ENCODE results near the gene SORL1-AS1.
A peak's percentile ranks its signal among the peaks of the same experiment; 100 is the strongest.

The SORL1-AS1 gene

DNA sequence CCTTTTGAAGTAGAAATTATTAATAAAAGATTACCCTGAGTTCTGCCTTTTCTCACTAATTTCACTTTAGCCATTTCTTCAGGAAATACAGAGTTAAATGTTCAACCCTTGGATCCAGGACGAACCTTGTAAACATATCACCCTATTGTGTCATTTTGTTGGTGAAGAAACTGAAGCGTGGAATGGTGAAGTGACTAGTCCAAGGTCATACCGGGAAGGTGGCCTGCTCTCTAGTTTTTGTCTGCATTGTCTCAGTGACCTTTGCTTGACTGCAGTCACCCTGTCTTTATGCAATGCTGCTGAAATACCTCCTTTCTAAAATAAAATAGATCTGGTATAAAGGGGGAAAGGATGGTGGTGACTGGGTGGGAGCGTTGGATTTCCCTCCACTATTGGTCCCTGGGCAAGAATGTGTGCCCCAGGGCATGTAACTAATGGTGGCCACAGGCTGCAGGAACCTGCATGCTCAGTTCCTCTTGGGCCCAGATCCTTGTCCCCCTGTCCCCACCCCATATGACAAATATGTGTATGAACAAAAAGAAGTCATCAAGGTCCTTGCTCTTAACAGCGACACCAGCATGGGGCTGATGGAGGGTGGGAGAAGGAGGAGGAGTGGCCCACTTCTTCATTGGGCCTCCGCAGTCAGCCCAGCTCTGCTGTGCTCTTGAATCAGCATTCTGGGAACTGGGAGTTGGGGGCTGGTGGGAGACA lies 977 bp upstream of the SORL1-AS1 start (continued):
- TF ChIP-seq, protein P1, sequence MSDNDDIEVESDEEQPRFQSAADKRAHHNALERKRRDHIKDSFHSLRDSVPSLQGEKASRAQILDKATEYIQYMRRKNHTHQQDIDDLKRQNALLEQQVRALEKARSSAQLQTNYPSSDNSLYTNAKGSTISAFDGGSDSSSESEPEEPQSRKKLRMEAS (IDR thresholded peaks at IDR 0.05; ENCODE audit: low read depth, low read length): no peak
- TF ChIP-seq BRCA1 (IDR thresholded peaks at IDR 0.05; ENCODE audit: low read depth, low read length) (no peak), SMARCA5 (IDR thresholded peaks at IDR 0.05) (no peak), CHD2 (IDR thresholded peaks at IDR 0.05; ENCODE audit: borderline replicate concordance, low read depth, low read length) (no peak), TCF12 (IDR thresholded peaks at IDR 0.05; ENCODE audit: low read depth, low read length) (no peak), ZNF217 (IDR thresholded peaks at IDR 0.05) (no peak), IKZF1 (conservative IDR thresholded peaks at IDR 0.05) (peak; percentile 25; the same call in 1 of the 2 replicates), ZNF622 (IDR thresholded peaks at IDR 0.05) (no peak), TARDBP (IDR thresholded peaks at IDR 0.05; ENCODE audit: borderline replicate concordance) (no peak), RCOR1 (conservative IDR thresholded peaks at IDR 0.05; ENCODE audit: low read depth, low read length) (no peak), POU2F2 (IDR thresholded peaks at IDR 0.05; ENCODE audit: borderline replicate concordance, low read depth, low read length) (peak; percentile 25; the same call in 1 of the 3 replicates), CBX5 (IDR thresholded peaks at IDR 0.05; ENCODE audit: low read depth) (no peak), SUZ12 (IDR thresholded peaks at IDR 0.05; ENCODE audit: unreplicated experiment) (no peak), EZH2 (IDR thresholded peaks at IDR 0.05; ENCODE audit: borderline replicate concordance, control insufficient read depth, low read depth, low read length) (no peak), ESRRA (IDR thresholded peaks at IDR 0.05; ENCODE audit: low read length) (no peak), RAD21 (IDR thresholded peaks at IDR 0.05; ENCODE audit: insufficient read depth, low read depth, low read length) (no peak), ZNF384 (IDR thresholded peaks at IDR 0.05; ENCODE audit: borderline replicate concordance, low read depth, low read length) (no peak)
- TF ChIP-seq, protein P2, sequence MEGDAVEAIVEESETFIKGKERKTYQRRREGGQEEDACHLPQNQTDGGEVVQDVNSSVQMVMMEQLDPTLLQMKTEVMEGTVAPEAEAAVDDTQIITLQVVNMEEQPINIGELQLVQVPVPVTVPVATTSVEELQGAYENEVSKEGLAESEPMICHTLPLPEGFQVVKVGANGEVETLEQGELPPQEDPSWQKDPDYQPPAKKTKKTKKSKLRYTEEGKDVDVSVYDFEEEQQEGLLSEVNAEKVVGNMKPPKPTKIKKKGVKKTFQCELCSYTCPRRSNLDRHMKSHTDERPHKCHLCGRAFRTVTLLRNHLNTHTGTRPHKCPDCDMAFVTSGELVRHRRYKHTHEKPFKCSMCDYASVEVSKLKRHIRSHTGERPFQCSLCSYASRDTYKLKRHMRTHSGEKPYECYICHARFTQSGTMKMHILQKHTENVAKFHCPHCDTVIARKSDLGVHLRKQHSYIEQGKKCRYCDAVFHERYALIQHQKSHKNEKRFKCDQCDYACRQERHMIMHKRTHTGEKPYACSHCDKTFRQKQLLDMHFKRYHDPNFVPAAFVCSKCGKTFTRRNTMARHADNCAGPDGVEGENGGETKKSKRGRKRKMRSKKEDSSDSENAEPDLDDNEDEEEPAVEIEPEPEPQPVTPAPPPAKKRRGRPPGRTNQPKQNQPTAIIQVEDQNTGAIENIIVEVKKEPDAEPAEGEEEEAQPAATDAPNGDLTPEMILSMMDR (IDR thresholded peaks at IDR 0.05 in 2 of 3, conservative IDR thresholded peaks at IDR 0.05 in 1 of 3; ENCODE audit: control insufficient read depth in 2 of 3, extremely low read depth in 1 of 3, insufficient read depth in 1 of 3, low read depth in 3 of 3, low read length in 3 of 3): no peak
- TF ChIP-seq, protein P3, sequence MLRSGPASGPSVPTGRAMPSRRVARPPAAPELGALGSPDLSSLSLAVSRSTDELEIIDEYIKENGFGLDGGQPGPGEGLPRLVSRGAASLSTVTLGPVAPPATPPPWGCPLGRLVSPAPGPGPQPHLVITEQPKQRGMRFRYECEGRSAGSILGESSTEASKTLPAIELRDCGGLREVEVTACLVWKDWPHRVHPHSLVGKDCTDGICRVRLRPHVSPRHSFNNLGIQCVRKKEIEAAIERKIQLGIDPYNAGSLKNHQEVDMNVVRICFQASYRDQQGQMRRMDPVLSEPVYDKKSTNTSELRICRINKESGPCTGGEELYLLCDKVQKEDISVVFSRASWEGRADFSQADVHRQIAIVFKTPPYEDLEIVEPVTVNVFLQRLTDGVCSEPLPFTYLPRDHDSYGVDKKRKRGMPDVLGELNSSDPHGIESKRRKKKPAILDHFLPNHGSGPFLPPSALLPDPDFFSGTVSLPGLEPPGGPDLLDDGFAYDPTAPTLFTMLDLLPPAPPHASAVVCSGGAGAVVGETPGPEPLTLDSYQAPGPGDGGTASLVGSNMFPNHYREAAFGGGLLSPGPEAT (IDR thresholded peaks at IDR 0.05; ENCODE audit: low read depth): 0 out of 2 replicates have a peak, but pooled peaks have one; percentile 11
- TF ChIP-seq, protein P4, sequence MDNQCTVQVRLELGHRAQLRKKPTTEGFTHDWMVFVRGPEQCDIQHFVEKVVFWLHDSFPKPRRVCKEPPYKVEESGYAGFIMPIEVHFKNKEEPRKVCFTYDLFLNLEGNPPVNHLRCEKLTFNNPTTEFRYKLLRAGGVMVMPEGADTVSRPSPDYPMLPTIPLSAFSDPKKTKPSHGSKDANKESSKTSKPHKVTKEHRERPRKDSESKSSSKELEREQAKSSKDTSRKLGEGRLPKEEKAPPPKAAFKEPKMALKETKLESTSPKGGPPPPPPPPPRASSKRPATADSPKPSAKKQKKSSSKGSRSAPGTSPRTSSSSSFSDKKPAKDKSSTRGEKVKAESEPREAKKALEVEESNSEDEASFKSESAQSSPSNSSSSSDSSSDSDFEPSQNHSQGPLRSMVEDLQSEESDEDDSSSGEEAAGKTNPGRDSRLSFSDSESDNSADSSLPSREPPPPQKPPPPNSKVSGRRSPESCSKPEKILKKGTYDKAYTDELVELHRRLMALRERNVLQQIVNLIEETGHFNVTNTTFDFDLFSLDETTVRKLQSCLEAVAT (IDR thresholded peaks at IDR 0.05): peak; percentile 41; the same call in 1 of the 2 replicates
- TF ChIP-seq, protein P5, sequence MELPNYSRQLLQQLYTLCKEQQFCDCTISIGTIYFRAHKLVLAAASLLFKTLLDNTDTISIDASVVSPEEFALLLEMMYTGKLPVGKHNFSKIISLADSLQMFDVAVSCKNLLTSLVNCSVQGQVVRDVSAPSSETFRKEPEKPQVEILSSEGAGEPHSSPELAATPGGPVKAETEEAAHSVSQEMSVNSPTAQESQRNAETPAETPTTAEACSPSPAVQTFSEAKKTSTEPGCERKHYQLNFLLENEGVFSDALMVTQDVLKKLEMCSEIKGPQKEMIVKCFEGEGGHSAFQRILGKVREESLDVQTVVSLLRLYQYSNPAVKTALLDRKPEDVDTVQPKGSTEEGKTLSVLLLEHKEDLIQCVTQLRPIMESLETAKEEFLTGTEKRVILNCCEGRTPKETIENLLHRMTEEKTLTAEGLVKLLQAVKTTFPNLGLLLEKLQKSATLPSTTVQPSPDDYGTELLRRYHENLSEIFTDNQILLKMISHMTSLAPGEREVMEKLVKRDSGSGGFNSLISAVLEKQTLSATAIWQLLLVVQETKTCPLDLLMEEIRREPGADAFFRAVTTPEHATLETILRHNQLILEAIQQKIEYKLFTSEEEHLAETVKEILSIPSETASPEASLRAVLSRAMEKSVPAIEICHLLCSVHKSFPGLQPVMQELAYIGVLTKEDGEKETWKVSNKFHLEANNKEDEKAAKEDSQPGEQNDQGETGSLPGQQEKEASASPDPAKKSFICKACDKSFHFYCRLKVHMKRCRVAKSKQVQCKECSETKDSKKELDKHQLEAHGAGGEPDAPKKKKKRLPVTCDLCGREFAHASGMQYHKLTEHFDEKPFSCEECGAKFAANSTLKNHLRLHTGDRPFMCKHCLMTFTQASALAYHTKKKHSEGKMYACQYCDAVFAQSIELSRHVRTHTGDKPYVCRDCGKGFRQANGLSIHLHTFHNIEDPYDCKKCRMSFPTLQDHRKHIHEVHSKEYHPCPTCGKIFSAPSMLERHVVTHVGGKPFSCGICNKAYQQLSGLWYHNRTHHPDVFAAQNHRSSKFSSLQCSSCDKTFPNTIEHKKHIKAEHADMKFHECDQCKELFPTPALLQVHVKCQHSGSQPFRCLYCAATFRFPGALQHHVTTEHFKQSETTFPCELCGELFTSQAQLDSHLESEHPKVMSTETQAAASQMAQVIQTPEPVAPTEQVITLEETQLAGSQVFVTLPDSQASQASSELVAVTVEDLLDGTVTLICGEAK (IDR thresholded peaks at IDR 0.05; ENCODE audit: borderline replicate concordance): no peak
